ENCODE measurements around the gene KCNK10. TPM values are rescaled to one million over a fixed set of nuclear protein-coding genes. Genes with fewer than 3 reads are reported as not detected.
A peak's percentile ranks its signal among the peaks of the same experiment; 100 is the strongest.

Gene KCNK10
- total and polyA plus RNA-seq, 2 of the 8 experiments (the other 6 are each of a cell fraction or from before 2014, with no cell fraction given), result 0.45 to 0.63 TPM

- H3K4me1 ChIP-seq (replicated peaks in 1 of 4; ENCODE audit: control insufficient read depth in 3 of 4, insufficient read depth in 4 of 4, low read length in 3 of 4), result no peaks in the 10 kb centered on the region; a peak in 1 of 7 replicates
- H3K36me3 ChIP-seq (ENCODE audit: control insufficient read depth in 2 of 4, insufficient read depth in 4 of 4, low read length in 3 of 4), result no peaks in the 10 kb centered on the region
- H3K4me2 ChIP-seq (ENCODE audit: insufficient read depth in 1 of 2, low read depth in 2 of 2, low read length in 2 of 2), result no peak overlapping the region
- no peaks in the 10 kb centered on the region for H3K9me3 ChIP-seq (ENCODE audit: insufficient read depth in 2 of 2, low read depth in 1 of 2, low read length in 1 of 2)
- POLR2A ChIA-PET (ENCODE audit: partially characterized antibody), result no interaction called here
- CTCF ChIA-PET (ENCODE audit: partially characterized antibody), result interaction anchor here (0.6 to 1.0 kb wide), 3 partner anchors 17 to 106 kb away, joined by 3 to 4 read pairs (median 3); no protein-coding TSS in a partner anchor
- no peaks in the 10 kb centered on the region for H4K20me1 ChIP-seq (replicated peaks in 1 of 2; ENCODE audit: control insufficient read depth in 1 of 2, insufficient read depth in 2 of 2, low read length in 2 of 2)
- DNase-seq (ENCODE audit: low read depth in 1 of 2, low spot score in 2 of 2) (no peak), FAIRE-seq (no peak)
- H3K23me2 ChIP-seq (ENCODE audit: low read depth, low read length), result no peaks in the 10 kb centered on the region
- 79% methylated on average over 8 of the region's 8 CpGs; no CpG with 5 or more reads in 1 of the 2 experiments for WGBS, 2 experiments (ENCODE audit: extremely low coverage in 1 of 2, insufficient coverage in 1 of 2, insufficient read length in 1 of 2, insufficient replicate concordance in 2 of 2, low coverage in 1 of 2, low lambda C conversion rate in 2 of 2, missing lambda C conversion rate in 1 of 2)
- H2BK5ac ChIP-seq (ENCODE audit: low read depth, low read length), result no peak overlapping the region
- H3K27ac ChIP-seq (ENCODE audit: low read depth, low read length), result no peak overlapping the region
- H2BK20ac ChIP-seq (ENCODE audit: low read length), result no peak overlapping the region
- no peaks in the 10 kb centered on the region for H3K79me1 ChIP-seq (ENCODE audit: low read depth, low read length)
- H2BK15ac ChIP-seq (ENCODE audit: low read length), result no peak overlapping the region
- H2BK12ac ChIP-seq (ENCODE audit: low read depth, low read length), result no peak overlapping the region
- H4K91ac ChIP-seq (replicated peaks; ENCODE audit: insufficient read length, low read length), result peak overlapping the region; percentile 26
- H3K4me3 ChIP-seq (ENCODE audit: extremely low read depth in 1 of 4, insufficient read depth in 2 of 4, low read depth in 3 of 4, low read length in 4 of 4), result no peak overlapping the region
- H3K56ac ChIP-seq (replicated peaks; ENCODE audit: insufficient read length, low read depth, low read length), result no peak overlapping the region
- no peak overlapping the region for H4K5ac ChIP-seq (ENCODE audit: insufficient read length, low read depth, low read length)
- H3K14ac ChIP-seq (ENCODE audit: insufficient read length), result no peak overlapping the region
- H3K4ac ChIP-seq (replicated peaks; ENCODE audit: insufficient read length, low read depth, low read length), result peak overlapping the region; percentile 33
- H2AK5ac ChIP-seq (ENCODE audit: low read depth, low read length), result no peak overlapping the region
- no peak overlapping the region for H4K8ac ChIP-seq (ENCODE audit: extremely low read depth, insufficient read depth, low read length)
- H2AFZ ChIP-seq (ENCODE audit: low read length), result no peak overlapping the region
- H3K79me2 ChIP-seq (ENCODE audit: control insufficient read depth in 1 of 2, insufficient read depth in 2 of 2, low read length in 2 of 2), result no peaks in the 10 kb centered on the region
- H3K18ac ChIP-seq (ENCODE audit: extremely low read depth, low read length), result no peak overlapping the region
- no peak overlapping the region for H2BK120ac ChIP-seq (replicated peaks; ENCODE audit: low read depth, low read length)
- no peaks in the 10 kb centered on the region for H3K27me3 ChIP-seq (replicated peaks in 1 of 4; ENCODE audit: control insufficient read depth in 3 of 4, extremely low read depth in 1 of 4, insufficient read depth in 3 of 4, low read length in 3 of 4)
- H3K23ac ChIP-seq (ENCODE audit: insufficient read length), result no peak overlapping the region
- H3K9ac ChIP-seq (replicated peaks in 1 of 4; ENCODE audit: extremely low read depth in 1 of 4, low read depth in 3 of 4, low read length in 3 of 4), result no peak overlapping the region
- no peak for TF ChIP-seq ZNF274 (IDR thresholded peaks at IDR 0.05; ENCODE audit: borderline replicate concordance, extremely low read depth, low read length)
- no peak for TF ChIP-seq EZH2 (IDR thresholded peaks at IDR 0.05; ENCODE audit: low read depth, low read length, severe bottlenecking)
- TF ChIP-seq SP4 (IDR thresholded peaks at IDR 0.05; ENCODE audit: low read length), result no peak
- no peak for TF ChIP-seq SIN3A (conservative IDR thresholded peaks at IDR 0.05 in 1 of 2, IDR thresholded peaks at IDR 0.05 in 1 of 2; ENCODE audit: low read depth in 1 of 2, low read length in 2 of 2)
- no peak for TF ChIP-seq CBX8 (IDR thresholded peaks at IDR 0.05; ENCODE audit: borderline replicate concordance, low read depth, low read length)
- TF ChIP-seq NANOG (IDR thresholded peaks at IDR 0.05; ENCODE audit: insufficient read depth, low read depth, low read length, poor library complexity, severe bottlenecking), result no peak
- no peak for TF ChIP-seq BRCA1 (IDR thresholded peaks at IDR 0.05; ENCODE audit: low read depth, low read length)
- TF ChIP-seq KDM5A (IDR thresholded peaks at IDR 0.05; ENCODE audit: low read length), result no peak
- TF ChIP-seq PHF8 (conservative IDR thresholded peaks at IDR 0.05; ENCODE audit: low read depth, low read length), result no peak
- TF ChIP-seq GTF2F1 (IDR thresholded peaks at IDR 0.05; ENCODE audit: borderline replicate concordance, low read depth, low read length), result no peak
- TF ChIP-seq RNF2 (IDR thresholded peaks at IDR 0.05; ENCODE audit: borderline replicate concordance, low read depth, low read length, missing control alignments, poor library complexity, severe bottlenecking), result no peak
- TF ChIP-seq USF2 (IDR thresholded peaks at IDR 0.05; ENCODE audit: low read length), result no peak
- TF ChIP-seq TBP (IDR thresholded peaks at IDR 0.05; ENCODE audit: low read depth, low read length), result no peak
Measured at GRCh38 chr14:88210426-88210825, 112.6 kb downstream of the KCNK10 start.

Data from H1 (cell line).